Chondrocyte (in vitro differentiated cells): ENCODE measurements around the gene SERBP1. TPM values are rescaled to one million over a fixed set of nuclear protein-coding genes. Genes with fewer than 3 reads are reported as not detected.

Experiments used
- DNase-seq: peaks from one replicate; pipeline ENCODE4 v3.0.0; 2021; ENCODE audit warnings: mixed read lengths, low spot score
- H3K27ac Mint-ChIP-seq: one replicate; pipeline ENCODE4 v1.8.0; 2021; ENCODE audit warnings: mild to moderate bottlenecking, moderate library complexity, mixed read lengths; ENCODE audit not compliant: unreplicated experiment
- H3K27me3 Mint-ChIP-seq: 2 replicates; pipeline ENCODE4 v1.8.0; 2021; ENCODE audit warnings: low read depth, mixed read lengths
- H3K36me3 Mint-ChIP-seq: 2 replicates; pipeline ENCODE4 v1.8.0; 2021; ENCODE audit warnings: low read depth, mixed read lengths
- H3K4me1 Mint-ChIP-seq: 2 replicates; pipeline ENCODE4 v1.8.0; 2021; ENCODE audit warnings: low read depth, mild to moderate bottlenecking, mixed read lengths
- H3K4me3 Mint-ChIP-seq: one replicate; pipeline ENCODE4 v1.8.0; 2021; ENCODE audit warnings: mild to moderate bottlenecking, moderate library complexity, mixed read lengths; ENCODE audit not compliant: unreplicated experiment
- H3K9me3 Mint-ChIP-seq: 2 replicates; pipeline ENCODE4 v1.8.0; 2021; ENCODE audit warnings: low read depth, mixed read lengths
- CTCF ChIP-seq: fragments of 200-600 bp; sonication (generic); IDR thresholded peaks from 2 replicates; pipeline ENCODE4 v1.5.0; 2021; ENCODE audit warnings: antibody characterized with exemption, mild to moderate bottlenecking, moderate library complexity
- total RNA-seq: library from RNA; stranded (reverse); gene quantifications from 3 replicates; pipeline ENCODE4 v1.2.1, GENCODE V29; 2021

Gene SERBP1
- total RNA-seq, 1 donor from 2014 or later: 145 TPM

GRCh38 chr1:67359592-67359991, 70.6 kb downstream of the SERBP1 start:
- no peak for DNase-seq
- H3K4me3 Mint-ChIP-seq: no peak overlapping the region
- H3K27me3 Mint-ChIP-seq: no peaks in the 10 kb centered on the region
- H3K4me1 Mint-ChIP-seq: peaks cover 13% of the 10 kb centered on the region
- H3K9me3 Mint-ChIP-seq: no peaks in the 10 kb centered on the region
- TF ChIP-seq CTCF: no peak
- no peak overlapping the region for H3K27ac Mint-ChIP-seq
- H3K36me3 Mint-ChIP-seq: no peaks in the 10 kb centered on the region

Other genes starting within 250 kb of the SERBP1 start
- gene IL12RB2, start 122.5 kb downstream of the SERBP1 start, total RNA-seq: not detected in 3 replicates